Hindlimb muscle (tissue), 1 donor: ENCODE data around the gene B3GAT2. TPM values are rescaled to one million over a fixed set of nuclear protein-coding genes. Genes with fewer than 3 reads are reported as not detected.
"Not testable (repeated sequence)": the region's sequence is repeated elsewhere in the genome, so short reads cannot be mapped to it uniquely, and the experiment has no call there.

ENCODE experiments used
- DNase-seq: peaks from one replicate; pipeline ENCODE4 v3.0.0-alpha.2; 2013
- polyA plus RNA-seq: library from polyadenylated mRNA; unstranded; fragments of 120-200 nt; gene quantifications from one replicate; pipeline ENCODE4 v1.2.1, GENCODE V29; 2013; ENCODE audit not compliant: insufficient read length

B3GAT2 gene, protein sequence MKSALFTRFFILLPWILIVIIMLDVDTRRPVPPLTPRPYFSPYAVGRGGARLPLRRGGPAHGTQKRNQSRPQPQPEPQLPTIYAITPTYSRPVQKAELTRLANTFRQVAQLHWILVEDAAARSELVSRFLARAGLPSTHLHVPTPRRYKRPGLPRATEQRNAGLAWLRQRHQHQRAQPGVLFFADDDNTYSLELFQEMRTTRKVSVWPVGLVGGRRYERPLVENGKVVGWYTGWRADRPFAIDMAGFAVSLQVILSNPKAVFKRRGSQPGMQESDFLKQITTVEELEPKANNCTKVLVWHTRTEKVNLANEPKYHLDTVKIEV
- polyA plus RNA-seq, result 1.2 TPM

DNA sequence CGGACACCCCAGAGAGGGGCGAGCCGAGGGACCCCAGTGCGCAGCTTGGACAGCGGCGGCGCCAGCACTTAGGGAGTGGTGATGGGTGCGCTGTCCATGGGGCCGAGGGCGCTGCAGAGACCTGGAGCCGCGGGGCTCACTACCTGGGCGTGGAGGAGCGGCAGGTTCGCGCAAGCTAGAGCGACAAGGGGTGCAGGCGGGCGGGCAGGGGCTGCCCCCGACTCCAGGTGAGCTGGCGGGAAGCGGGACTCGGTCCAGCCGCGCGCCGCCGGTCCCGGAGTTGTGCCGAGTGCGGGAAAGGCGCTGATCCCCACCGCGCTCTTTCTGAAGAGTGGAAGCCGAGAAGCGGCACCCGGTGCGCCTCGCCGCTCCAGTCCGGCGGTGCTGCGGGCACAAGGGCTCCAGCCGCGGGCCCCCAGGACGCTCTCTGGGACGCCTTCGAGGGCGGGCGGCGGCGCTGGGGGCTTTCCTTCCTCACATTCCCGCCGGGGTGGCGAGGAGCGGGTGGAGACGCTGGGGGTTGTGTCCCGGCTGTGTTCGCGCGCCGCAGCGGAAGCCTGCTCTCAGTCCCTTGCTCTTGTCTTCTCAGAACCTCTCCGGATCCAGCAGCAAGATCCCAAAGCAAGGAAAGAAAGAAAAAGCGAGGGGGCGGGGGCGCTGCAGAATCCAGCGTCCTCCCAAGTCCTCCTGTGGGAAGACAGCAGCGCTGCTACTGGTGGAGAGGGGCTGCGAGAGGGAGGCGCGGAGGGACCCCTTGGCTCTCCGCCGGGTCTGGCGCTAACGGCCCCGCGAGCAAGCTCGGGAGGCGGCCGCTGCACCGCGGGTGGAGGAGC lies at the start of gene B3GAT2:
TSS of gene B3GAT2 (minus strand) at position 610 of the 833 bp plus-strand sequence. CDS start 631 bp downstream, outside the sequence.
- peak; percentile 40 for DNase-seq

DNA sequence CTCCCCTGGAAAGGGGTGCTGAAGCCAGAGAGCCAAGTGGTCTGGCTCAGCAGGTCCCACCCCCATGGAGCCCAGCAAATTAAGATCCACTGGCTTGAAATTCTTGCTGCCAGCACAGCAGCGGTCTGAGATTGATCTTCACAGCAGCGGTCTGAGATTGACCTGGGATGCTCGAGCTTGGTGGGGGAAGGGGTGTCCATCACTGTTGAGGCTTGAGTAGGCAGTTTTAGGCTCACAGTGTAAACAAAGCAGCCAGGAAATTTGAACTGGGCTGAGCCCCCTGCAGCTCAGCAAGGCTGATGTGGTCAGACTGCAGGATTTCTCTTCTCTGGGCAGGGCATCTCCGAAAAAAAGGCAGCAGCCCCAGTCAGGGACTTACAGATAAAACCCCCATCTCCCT lies 41.3 kb upstream of the B3GAT2 start:
- DNase-seq, result no peak

DNA sequence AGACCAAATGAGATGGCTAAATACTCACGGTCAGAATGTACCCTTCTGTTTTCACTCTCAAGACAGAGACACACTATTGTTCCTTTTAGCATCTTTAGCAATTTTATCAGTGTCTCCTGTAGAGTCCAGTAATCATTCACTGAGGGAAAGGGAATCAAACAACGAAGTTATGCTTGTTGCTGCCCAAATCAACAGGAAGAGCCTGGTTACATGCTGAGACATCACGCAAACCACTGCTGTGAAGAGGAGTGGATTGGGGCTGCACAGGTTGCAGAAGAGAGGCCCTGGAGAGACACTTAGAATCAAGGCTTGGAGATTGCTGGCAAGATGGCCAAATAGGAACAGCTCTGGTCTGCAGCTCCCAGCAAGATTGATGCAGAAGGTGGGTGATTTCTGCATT lies 40.5 kb upstream of the B3GAT2 start:
- no peak for DNase-seq

DNA sequence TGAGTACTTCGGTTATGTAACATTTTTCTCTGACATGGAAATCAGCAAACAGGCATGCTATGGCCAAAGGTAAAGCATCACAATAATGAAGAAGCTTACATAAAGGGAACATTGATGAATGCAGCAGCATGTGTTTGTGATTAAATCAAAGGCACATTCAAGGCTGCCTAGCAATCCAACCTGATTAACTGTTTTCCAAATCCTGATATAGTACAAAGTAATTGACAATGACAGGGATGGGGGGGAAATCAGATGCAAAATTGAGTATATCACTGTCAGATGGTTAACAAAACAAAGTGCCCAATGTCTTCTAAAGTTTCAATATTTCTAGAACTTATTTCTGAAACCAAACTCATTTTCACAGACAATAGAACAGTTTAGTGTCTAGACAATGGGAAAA lies 39.2 kb upstream of the B3GAT2 start:
- no peak for DNase-seq

DNA sequence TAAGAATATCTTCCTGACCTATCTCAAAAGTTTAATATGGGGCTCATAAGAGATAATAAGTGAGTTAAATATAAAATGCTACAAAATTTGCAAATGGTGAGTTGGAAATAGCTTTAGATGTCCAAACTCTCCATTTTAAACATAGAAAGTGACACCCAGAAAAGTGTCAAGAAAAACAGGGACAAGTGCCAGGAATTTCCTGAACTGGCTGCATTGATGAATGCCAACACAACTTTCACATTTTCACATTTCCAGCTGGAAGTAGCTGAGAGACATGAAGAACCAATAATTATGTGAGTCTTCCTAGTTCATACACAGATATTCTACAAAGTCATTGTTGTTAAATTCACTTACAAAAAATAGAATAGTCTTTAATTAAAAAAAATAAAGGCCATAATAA lies 38.6 kb upstream of the B3GAT2 start:
- no peak for DNase-seq

DNA sequence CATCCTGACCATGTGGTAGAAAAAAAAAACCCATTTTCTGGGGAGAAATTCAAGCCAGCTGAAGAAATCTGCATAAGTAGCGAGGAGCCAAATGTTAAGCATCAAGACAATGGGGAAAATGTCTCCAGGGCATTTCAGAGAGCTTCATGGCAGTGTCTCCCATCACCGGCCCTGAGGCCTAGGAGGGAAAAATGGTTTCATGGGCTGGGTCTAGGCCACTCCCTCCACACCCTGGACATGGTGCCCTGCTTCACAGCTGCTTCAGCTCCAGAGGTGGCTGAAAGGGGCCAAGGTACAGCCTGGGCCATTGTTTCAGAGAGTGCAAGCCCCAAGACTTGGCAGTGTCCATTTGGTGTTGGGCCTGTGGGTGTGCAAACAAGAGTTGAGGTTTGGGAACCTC lies 34.4 kb upstream of the B3GAT2 start:
- no peak for DNase-seq

DNA sequence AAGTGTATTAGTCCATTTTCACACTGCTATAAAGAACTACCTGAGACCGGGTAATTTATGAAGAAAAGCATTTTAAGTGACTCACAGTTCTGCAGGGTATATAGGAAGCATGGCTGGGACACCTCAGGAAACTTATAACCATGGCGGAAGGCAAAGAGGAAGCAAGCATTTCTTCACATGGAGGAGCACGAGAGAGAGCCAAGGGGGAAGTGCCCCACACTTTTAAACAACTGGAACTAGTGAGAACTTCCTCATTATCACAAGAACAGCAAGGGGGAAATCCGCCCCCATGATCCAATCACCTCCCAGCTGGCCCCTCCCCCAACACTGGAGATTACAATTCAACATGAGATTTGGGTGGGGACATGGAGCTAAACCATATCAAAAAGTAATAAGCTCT lies 28.3 kb upstream of the B3GAT2 start:
- no peak for DNase-seq

DNA sequence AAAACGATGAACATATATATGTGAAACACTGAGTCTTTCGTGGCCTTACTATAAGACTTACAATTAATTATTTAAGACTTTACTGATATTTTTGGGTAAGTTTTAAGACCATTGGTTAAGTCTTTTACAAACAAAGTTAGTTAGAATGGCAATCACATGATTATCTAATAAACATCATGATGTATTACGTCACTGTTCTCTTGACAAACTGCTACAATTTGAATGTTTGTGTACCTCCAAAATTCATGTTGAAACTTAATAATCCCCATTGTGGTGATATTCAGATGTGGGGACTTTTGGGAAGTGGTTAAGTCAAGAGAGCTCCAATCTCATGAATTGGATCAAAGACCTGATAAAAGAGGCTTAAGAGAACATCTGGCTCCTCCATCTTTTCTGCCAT lies 25.9 kb upstream of the B3GAT2 start:
- DNase-seq, result no peak

DNA sequence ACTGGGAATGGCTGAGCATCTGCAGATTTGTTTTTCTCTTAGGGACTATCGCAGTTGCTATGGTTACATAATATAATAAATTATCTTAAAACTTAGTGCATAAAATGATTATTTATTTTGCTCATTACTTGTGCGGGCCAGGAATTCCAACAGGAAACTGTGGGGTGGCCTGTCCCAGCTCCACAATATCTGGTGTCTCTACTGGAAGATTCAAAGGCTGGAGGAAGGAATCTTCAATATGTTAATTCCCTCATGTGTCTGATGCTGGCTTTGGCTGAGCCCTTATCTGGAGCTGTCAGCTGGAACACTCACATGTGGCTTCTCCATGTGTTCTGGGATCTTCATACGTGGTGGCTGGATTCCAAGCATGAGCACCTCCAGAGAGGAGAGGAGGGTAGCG lies 23.9 kb upstream of the B3GAT2 start:
- peak; percentile 55 for DNase-seq

DNA sequence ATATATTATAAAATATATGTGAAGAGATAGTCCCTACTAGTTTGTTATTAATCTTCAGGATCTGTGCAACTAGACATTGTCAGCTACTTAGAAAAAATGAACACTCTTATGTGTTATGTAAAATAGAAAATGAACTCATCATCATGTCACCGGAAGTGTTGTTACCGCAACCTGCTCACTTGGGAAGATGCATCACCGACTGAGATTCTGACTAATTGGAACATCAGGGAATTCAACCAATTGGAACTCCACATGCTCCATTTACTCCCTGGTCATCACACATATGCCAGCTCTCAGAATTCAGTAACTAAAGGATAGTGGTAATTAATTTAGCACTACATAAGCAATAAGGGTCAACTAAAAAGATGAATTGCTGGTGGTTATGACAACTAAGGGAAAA lies 16.7 kb upstream of the B3GAT2 start:
- no peak for DNase-seq

DNA sequence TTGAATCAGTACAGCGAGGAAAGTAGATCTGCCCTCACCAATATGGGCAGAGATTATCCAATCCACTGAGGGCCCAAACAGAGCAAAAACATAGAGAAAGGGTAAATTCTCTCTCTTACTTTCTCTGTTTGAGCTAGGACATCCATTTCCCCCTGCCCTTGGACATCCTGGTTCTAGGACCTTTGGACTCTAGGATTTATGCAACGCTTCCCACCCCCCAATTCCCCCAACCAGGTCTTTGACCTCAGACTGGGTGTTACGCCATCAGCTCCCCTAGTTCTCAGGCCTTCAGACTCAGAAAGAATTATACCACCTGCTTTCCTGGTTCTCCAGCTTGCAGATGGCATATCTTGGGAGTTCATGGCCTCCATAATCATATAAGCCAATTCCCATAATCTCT lies 10.2 kb upstream of the B3GAT2 start:
- no peak for DNase-seq

DNA sequence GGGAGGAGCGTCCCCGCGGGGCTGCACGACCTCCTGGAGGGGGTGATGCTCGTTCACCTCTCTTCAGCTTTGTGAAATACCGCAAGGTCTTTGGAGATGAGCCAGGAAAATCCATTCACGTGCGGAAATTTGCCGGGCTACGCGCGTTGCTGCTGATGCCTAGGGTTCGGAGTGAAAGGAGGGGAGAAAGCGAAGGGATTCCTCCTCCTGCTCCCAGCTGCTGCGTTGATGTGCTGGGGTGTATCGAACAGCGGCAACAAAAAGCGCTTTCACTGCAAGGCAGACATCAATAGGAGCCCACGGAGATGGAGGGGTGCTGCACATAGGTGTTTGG lies 391 bp upstream of the B3GAT2 start:
- no peak for DNase-seq

DNA sequence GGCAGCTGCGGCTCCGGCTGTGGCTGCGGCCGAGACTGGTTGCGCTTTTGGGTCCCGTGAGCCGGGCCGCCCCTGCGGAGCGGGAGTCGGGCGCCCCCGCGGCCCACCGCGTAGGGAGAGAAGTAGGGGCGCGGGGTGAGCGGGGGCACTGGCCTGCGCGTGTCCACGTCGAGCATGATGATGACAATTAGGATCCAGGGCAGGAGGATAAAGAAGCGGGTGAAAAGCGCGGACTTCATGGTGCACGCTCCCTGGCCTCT lies 739 bp downstream of the B3GAT2 start:
- DNase-seq, result peak; percentile 15

DNA sequence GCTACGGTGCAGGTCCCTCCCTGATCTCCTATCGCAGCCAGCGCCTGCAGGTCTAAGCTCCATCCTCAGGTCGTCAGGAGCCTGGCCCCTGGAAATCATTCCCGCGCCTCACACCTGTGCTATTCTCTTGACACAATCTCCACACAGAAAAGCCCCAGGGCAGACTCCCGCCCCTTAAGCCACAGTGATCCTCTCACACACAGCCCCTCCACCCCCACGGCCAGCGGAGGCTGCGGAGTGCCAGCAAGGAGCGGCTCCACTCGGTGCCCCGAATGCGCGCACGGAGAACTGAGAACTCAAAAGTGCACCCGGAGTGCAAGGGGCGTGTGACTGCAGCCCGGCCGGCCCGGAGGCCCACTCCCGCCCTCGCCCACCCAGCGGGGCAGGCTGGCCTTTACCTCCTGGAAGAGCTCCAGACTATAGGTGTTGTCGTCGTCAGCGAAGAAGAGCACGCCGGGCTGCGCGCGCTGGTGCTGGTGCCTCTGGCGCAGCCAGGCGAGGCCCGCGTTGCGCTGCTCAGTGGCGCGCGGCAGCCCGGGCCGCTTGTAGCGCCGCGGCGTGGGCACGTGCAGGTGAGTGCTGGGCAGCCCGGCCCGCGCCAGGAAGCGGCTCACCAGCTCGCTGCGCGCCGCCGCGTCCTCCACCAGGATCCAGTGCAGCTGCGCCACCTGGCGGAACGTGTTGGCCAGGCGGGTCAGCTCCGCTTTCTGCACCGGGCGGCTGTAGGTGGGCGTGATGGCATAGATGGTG lies 1.2 kb downstream of the B3GAT2 start:
- peak; percentile 85 for DNase-seq

DNA sequence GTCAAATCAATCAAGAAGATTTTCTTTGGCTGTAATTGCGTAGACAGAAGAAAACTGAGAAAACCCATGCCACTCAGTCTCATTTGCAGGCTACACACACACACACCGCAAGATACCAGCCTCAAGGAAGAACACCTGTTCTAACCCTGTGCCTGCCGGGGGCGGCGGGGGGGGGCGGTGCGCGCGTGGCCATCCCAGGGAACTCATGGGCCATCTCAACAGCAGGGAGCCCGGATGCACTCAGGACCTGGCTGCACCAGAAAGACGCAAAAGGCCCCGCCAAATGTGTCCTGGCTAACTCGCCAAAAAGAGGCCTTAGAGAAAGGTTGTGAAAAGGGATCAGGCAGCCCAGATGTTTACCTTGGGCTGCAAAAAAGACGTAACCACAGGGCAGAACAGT lies 2.1 kb downstream of the B3GAT2 start:
- DNase-seq, result no peak

DNA sequence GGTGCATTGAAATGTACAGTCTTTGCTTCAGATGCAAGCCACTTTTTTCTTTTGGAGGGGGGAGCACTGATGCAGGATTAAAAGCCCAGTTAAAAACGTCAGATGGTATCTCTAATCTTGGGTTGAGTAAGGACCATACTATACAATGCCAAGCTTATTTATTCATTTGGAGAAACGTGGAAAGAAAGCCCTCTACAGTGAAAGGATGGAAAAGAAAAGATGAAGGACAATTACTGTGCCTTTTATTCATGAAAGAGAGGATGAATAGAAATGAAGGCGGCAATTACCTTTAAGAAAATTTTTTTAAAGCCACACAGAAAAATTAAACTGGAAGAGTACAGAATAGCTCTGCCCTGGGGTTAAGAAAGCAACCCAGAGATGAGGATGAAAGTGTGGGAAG lies 2.7 kb downstream of the B3GAT2 start:
- DNase-seq, result no peak

DNA sequence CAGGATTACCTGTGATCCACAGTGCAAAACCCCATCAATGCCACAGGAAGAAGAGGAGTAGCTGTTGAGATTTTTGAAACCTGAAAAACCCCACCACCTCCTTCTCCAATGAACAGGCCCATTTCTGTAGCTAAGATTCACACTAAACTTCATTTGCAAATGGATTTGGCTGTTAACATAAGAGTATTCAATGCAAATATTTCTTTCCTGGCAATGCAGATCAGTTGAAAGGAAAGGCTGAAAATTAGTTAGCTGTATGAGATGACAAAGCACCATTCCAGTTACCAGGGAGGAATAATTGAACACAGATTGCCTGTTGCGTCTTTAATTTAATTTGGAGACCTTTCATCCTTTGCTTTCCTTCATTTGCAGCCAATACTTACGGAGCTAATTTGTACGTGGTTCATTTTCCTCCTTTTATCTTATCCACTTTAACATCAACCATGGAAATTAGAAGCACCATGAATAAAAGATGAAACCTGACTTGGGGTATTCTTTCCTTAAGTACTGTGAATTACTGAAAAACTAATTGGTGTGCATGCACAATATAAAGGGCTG lies 4.2 kb downstream of the B3GAT2 start:
- no peak for DNase-seq

DNA sequence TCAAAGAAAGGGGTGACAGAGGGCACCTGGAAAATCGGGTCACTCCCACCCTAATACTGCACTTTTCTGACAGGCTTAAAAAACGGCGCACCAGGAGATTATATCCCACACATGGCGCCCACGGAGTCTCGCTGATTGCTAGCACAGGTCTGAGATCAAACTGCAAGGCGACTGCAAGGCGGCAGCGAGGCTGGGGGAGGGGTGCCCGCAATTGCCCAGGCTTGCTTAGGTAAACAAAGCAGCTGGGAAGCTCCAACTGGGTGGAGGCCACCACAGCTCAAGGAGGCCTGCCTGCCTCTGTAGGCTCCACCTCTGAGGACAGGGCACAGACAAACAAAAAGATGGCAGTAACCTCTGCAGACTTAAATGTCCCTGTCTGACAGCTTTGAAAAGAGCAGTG lies 12.5 kb downstream of the B3GAT2 start:
- not testable (repeated sequence) for DNase-seq

DNA sequence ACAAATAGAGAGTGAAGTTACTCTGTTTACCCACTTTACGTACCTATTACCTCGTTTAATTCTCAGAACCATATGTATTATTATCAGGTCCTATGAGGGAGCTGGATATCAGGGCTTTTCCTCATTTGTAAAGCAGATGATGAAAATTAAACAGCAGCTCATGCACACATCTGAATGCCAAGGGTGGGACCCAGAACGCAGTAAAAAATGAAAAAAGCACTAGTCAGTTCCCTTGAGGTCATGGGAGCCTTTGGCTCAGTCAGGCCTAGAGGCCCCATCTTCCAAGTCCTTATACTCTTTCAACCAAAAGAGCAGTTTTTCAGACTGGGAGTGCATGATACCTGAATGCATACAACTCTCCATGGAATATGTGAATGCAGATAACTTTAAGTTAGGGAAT lies 23.0 kb downstream of the B3GAT2 start:
- no peak for DNase-seq

DNA sequence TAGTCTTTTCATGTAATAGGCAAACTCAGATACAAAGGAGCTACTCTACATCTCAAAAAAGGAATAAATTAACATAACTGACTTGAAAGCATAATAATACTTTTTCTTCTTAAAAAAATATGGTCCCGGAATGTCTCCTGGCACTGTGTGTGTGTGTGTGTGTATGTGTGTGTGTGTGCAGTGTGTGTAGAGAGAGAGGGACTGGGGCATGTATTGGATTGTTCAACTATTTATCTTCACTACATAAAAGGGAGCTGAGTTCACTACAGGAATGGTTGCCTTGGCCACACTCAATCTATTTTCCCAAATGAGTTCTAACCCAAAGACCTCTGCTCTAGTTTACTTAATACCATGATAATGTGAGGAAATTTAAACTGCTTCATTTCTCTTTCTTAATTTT lies 51.1 kb downstream of the B3GAT2 start:
- no peak for DNase-seq

DNA sequence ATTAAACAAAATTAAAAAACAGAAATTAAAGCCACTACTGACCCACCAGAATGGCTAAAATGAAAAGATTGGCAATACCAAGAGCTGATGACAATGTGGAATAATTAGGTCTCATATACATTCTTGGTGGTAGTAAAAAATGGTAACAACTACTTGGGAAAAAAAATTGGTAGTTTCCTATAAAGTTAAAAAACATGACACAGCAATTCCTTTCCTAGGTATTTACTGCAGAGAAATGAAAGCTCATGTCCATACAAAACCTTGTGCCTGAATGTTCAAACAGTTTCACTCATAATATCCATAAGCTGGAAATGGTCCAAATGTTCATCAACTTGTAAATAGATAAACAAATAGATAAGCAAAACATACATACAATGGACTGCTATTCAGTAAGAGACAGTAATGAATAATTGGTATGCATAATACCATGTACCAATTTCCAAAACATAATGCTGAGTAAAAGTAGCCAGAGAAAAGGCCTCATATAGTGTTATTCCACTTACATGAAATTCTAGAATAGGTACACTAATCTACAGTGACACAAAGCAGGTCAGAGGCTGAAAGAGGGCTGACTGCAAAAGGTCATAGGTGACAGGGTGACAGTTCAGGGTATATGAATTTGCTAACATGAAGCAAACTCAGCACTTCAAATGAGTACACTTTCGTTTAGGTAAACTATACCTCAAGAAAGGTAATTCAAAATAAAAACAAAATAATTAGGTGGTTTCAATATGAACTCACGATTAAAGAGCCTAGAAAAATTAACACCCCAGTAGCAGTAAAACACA lies 53.0 kb downstream of the B3GAT2 start:
- DNase-seq, result no peak

DNA sequence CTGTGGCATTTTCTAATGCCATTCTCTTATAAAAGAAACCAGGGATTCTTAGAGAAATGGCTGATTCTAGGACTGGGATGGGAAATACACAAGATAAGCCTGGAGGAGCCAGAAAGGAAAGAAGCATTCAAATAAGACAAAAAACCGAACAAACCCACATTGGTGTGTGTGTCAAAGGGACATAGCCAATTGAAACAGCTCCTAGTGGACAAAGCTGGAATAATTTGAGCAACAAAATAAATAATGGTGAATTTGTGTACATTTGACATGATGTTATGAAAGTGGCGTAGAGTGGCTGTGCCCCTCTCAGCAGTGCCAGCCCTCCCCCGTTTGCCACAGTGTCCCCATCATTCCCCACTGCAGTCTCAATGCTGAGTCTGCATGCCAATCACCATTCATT lies 55.5 kb downstream of the B3GAT2 start:
- DNase-seq, result no peak

DNA sequence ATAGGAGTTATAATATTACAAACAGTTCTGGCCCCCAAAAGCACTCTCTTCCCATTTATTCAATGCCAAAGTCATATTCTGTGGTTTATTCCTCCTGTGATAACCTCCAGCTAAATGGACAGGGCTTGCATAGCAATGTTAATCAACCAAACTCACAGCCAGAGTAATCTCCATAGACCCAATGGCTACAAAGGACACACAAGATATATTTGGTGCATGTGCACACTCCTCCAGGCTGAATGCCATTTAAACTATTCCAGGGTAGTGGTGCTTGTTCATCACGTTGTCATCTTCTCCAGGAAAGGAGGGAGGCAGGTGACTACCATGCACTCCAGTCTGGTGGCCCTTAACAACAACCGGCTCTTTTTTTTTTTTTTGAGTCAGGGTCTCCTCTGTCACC lies 56.8 kb downstream of the B3GAT2 start:
- no peak for DNase-seq
